Measurements from ENCODE around the gene STX7. TPM values are rescaled to one million over a fixed set of nuclear protein-coding genes. Genes with fewer than 3 reads are reported as not detected.

STX7 gene
- total RNA-seq, 3 donors from 2014 or later, result 51.9 to 66.9 (median 63.2) TPM

DNA sequence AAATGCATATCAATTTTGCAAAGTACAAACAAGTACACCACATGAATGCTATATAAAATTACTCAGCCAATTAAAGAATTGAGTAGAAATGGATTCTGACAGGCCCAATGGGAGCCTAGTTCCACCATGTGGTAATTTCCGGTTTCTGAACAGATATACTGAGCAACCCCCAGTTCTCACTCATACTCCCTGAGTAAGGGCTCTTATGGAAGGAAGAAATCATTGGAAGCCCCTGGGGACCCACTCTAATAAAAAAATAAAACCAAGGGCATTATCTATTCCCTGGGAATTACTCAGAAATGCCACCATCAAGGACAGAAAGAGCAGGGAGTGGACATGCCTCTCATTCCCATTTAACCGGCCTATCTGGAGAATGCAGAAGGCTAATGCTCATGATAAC is 34.6 kb downstream of the STX7 start:
- no peak for ATAC-seq
- H3K4me1 ChIP-seq (ENCODE audit: low read depth), result no peaks in the 10 kb centered on the region
- TF ChIP-seq, protein P1, sequence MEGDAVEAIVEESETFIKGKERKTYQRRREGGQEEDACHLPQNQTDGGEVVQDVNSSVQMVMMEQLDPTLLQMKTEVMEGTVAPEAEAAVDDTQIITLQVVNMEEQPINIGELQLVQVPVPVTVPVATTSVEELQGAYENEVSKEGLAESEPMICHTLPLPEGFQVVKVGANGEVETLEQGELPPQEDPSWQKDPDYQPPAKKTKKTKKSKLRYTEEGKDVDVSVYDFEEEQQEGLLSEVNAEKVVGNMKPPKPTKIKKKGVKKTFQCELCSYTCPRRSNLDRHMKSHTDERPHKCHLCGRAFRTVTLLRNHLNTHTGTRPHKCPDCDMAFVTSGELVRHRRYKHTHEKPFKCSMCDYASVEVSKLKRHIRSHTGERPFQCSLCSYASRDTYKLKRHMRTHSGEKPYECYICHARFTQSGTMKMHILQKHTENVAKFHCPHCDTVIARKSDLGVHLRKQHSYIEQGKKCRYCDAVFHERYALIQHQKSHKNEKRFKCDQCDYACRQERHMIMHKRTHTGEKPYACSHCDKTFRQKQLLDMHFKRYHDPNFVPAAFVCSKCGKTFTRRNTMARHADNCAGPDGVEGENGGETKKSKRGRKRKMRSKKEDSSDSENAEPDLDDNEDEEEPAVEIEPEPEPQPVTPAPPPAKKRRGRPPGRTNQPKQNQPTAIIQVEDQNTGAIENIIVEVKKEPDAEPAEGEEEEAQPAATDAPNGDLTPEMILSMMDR (IDR thresholded peaks at IDR 0.05), result no peak
- H3K4me3 ChIP-seq, result no peak overlapping the region
- no peaks in the 10 kb centered on the region for H3K9me3 ChIP-seq
- no peak for DNase-seq
- H3K36me3 ChIP-seq (ENCODE audit: low read depth), result no peaks in the 10 kb centered on the region
- intact Hi-C loops (cut with DNase I, micrococcal nuclease), result no loop called here

DNA sequence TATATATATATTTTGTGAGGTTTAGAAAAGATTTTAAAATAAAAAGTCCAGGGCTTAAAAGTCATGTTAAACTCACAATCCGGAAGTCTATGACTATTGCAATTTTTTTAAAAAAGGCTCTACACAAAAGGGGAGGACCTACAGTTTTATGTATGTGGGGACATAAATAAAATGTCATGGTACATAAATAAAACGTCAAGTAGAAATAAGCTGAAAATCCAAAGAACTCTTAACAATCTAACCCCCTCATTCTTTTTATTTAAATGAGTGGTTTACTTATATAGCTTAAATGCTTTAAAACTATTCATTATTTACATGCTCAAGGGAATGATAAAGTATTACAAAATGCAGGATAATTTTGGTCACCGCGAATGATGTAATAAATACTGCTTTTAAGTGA is 36.2 kb downstream of the STX7 start:
- DNase-seq (no peak), ATAC-seq (no peak)

DNA sequence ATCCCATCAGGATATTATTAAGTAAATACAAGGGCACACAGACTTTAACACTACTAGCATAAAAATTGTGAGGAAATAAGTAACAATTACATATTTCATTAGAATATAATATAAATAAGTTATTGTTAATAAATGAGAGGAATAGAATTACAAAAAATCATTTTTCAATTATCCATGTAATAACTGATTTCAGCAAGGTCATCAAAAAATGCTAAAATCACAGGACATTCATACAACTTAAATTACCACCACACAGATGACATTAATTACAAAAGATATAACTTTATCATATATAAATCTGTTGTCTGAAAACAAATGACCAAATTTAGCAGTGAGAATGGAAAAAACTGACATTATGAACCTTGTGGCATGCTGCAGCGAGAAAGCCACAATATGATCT is 37.0 kb downstream of the STX7 start:
- H3K36me3 ChIP-seq (ENCODE audit: low read depth), result no peaks in the 10 kb centered on the region
- TF ChIP-seq, protein P1 (IDR thresholded peaks at IDR 0.05), result no peak
- no peaks in the 10 kb centered on the region for H3K4me1 ChIP-seq (ENCODE audit: low read depth)
- ATAC-seq (no peak), DNase-seq (no peak)
- intact Hi-C loops (cut with DNase I, micrococcal nuclease), result no loop called here
- H3K4me3 ChIP-seq, result no peak overlapping the region
- H3K9me3 ChIP-seq, result no peaks in the 10 kb centered on the region

More for the DNA sequence above, 36.2 kb downstream of the STX7 start:
- Histone ChIP-seq H3K9me3 (no peaks in the 10 kb centered on the region), H3K4me3 (no peak overlapping the region), H3K4me1 (ENCODE audit: low read depth) (no peaks in the 10 kb centered on the region), H3K36me3 (ENCODE audit: low read depth) (no peaks in the 10 kb centered on the region)
- intact Hi-C loops (cut with DNase I, micrococcal nuclease), result no loop called here
- TF ChIP-seq, protein P1 (IDR thresholded peaks at IDR 0.05), result no peak

DNA sequence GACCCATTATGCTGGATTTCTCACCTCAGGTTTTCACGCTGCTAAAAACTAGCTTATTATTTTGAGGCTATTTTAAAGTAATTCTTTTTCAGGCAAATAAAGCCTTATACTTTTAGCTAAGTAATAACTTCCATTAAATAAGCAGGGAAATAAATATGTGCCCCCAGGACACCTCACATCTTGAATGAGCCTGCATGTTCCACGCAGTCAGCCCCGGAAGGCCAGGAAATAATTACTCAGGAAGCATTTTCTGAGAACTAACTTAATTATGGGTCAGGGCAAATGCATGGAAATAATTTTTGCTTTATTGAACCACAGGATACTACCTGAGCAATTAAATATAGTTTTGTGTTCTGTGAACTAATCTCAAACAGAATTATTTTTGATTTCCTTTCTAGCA is 41.1 kb downstream of the STX7 start:
- Histone ChIP-seq H3K9me3 (no peaks in the 10 kb centered on the region), H3K4me3 (no peak overlapping the region), H3K36me3 (ENCODE audit: low read depth) (no peaks in the 10 kb centered on the region), H3K4me1 (ENCODE audit: low read depth) (no peaks in the 10 kb centered on the region)
- DNase-seq (no peak), ATAC-seq (no peak)
- TF ChIP-seq, protein P1 (IDR thresholded peaks at IDR 0.05), result no peak
- intact Hi-C loops (cut with DNase I, micrococcal nuclease), result no loop called here

DNA sequence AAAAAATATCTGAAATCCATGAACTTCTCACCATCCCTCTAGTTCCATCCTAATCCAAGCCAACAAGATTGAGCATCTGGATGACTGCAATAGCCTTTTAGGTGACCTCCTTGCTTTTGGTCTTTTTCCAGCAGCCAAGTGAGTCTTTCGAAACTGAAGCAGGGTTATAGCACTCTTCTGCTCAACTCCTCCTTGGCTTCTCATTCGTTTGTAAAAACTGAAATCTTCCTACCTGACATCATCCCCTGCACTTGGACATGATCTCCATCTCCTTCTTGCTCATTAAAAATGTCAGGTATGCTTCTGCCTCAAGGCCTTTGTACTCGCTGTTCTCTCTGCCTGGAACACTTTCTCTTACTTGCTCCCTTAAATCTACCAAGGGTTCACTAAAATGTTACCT is 46.0 kb downstream of the STX7 start:
- no peak for DNase-seq
- ATAC-seq, result no peak
- Histone ChIP-seq H3K9me3 (no peaks in the 10 kb centered on the region), H3K4me3 (no peak overlapping the region), H3K4me1 (ENCODE audit: low read depth) (no peaks in the 10 kb centered on the region), H3K36me3 (ENCODE audit: low read depth) (no peaks in the 10 kb centered on the region)
- TF ChIP-seq, protein P1 (IDR thresholded peaks at IDR 0.05), result no peak
- intact Hi-C loops (cut with DNase I, micrococcal nuclease), result no loop called here
